Activated CD8-positive, alpha-beta T cell treated with anti-CD3 and anti-CD28 coated beads for 36 hours (primary cell): ENCODE measurements around the gene KRTAP1-1. TPM values are rescaled to one million over a fixed set of nuclear protein-coding genes. Genes with fewer than 3 reads are reported as not detected.

Experiments used
- ATAC-seq: fragments of 200-7000 bp; cut with Tn5 transposase; one replicate; pipeline ENCODE4 v1.10.0; 2021; ENCODE audit warnings: mild to moderate bottlenecking, moderate library complexity
- CTCF ChIA-PET: fragments of 350-600 bp; sonication (Branson Sonifier 250); formaldehyde crosslinking; loops from one replicate; lab custom pipeline; 2021; ENCODE audit warnings: antibody characterized with exemption; lab: Charles Lee
- POLR2A ChIA-PET: fragments of 350-600 bp; sonication (Branson Sonifier 250); formaldehyde crosslinking; loops from one replicate; lab custom pipeline; 2021; ENCODE audit warnings: antibody characterized with exemption; lab: Charles Lee
- DNase-seq: peaks from one replicate; pipeline ENCODE4 v3.0.0-alpha.2; 2020
- H3K27ac Mint-ChIP-seq: one replicate; pipeline ENCODE4 v1.8.0; 2021; ENCODE audit warnings: mild to moderate bottlenecking, mixed read lengths
- H3K27me3 Mint-ChIP-seq: one replicate; pipeline ENCODE4 v1.8.0; 2021; ENCODE audit warnings: mixed read lengths
- H3K36me3 Mint-ChIP-seq: one replicate; pipeline ENCODE4 v1.8.0; 2021; ENCODE audit warnings: low read depth, mixed read lengths
- H3K4me1 Mint-ChIP-seq: one replicate; pipeline ENCODE4 v1.8.0; 2021; ENCODE audit warnings: low read depth, mixed read lengths
- H3K4me3 Mint-ChIP-seq: one replicate; pipeline ENCODE4 v1.8.0; 2021; ENCODE audit warnings: mild to moderate bottlenecking, moderate library complexity, mixed read lengths
- H3K9me3 Mint-ChIP-seq: one replicate; pipeline ENCODE4 v1.8.0; 2021; ENCODE audit warnings: mixed read lengths
- intact Hi-C: fragments of 100-400 bp; cut with micrococcal nuclease; formaldehyde crosslinking; loops from one replicate; pipeline ENCODE4 v1.10.0; 2022
- total RNA-seq, 2 experiments: library from RNA; stranded (reverse); gene quantifications; one replicate each; pipeline ENCODE4 v1.2.3, GENCODE V29; 2021
- TF ChIP-seq, protein P1 (sequence below): fragments of 200-600 bp; IDR thresholded peaks from one replicate; pipeline ENCODE4 v1.8.0; 2022; ENCODE audit warnings: antibody characterized with exemption, mild to moderate bottlenecking

Gene KRTAP1-1
- total RNA-seq, 2 experiments from 2014 or later: not detected

DNA sequence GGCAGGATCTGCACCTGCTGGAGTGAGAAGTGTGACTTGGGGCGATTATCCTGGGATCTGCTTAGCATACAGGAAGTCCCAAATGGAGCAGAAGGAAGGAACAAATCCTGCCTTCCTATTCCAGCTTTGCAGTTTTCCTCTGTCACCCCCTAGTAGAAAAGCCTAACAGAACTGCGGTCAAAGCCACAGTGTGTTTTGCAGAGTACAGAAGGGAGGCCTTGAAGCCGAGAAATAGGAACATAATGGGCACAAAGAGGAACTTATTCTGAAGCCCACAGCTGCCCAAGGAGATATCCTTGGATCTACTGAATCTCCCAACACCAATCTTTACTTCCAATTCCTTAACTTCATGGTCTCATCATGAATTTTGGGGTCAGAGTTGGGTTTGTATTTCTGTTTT, 22.7 kb downstream of the KRTAP1-1 start:
- no peak for ATAC-seq
- ChIA-PET CTCF (no interaction called here), POLR2A (no interaction called here)
- DNase-seq: no peak
- Mint-ChIP-seq H3K4me3 (no peak overlapping the region), H3K9me3 (no peaks in the 10 kb centered on the region), H3K27me3 (no peaks in the 10 kb centered on the region), H3K27ac (no peak overlapping the region), H3K36me3 (no peaks in the 10 kb centered on the region), H3K4me1 (no peaks in the 10 kb centered on the region)
- TF ChIP-seq, protein P1, sequence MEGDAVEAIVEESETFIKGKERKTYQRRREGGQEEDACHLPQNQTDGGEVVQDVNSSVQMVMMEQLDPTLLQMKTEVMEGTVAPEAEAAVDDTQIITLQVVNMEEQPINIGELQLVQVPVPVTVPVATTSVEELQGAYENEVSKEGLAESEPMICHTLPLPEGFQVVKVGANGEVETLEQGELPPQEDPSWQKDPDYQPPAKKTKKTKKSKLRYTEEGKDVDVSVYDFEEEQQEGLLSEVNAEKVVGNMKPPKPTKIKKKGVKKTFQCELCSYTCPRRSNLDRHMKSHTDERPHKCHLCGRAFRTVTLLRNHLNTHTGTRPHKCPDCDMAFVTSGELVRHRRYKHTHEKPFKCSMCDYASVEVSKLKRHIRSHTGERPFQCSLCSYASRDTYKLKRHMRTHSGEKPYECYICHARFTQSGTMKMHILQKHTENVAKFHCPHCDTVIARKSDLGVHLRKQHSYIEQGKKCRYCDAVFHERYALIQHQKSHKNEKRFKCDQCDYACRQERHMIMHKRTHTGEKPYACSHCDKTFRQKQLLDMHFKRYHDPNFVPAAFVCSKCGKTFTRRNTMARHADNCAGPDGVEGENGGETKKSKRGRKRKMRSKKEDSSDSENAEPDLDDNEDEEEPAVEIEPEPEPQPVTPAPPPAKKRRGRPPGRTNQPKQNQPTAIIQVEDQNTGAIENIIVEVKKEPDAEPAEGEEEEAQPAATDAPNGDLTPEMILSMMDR: no peak
- intact Hi-C loops: no loop called here

DNA sequence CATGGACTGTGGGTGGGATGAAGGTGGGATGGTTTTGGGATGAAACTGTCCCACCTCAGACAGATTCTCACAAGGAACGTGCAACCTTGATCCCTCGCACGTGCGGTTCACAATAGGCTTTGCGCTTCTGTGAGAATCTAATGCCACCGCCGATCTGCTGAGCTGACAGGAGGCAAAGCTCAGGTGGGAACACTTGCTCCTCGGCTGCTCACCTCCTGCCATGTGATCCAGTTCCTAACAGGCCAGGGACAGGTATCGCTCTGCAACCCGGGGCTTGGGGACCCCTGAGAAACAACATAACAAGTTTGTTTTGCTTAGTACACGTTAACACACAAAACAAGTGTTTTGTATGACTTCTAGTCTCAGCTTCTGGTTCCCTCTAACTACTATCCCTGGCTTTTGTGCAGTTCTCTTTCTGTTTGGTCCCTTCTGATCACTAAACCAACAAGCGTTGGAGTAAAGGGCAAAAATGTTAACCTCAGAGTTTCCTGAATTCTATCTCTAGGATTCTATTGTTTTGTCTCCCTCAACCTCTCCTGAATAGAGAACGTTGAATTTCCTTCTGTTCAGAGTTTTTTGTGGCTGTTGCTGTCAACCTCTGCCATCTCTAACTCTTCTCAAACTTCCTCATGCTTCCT, 24.6 kb downstream of the KRTAP1-1 start:
- CTCF ChIA-PET: no interaction called here
- Mint-ChIP-seq H3K4me3 (no peak overlapping the region), H3K27me3 (no peaks in the 10 kb centered on the region), H3K36me3 (no peaks in the 10 kb centered on the region), H3K27ac (no peak overlapping the region), H3K4me1 (no peaks in the 10 kb centered on the region), H3K9me3 (no peaks in the 10 kb centered on the region)
- POLR2A ChIA-PET: no interaction called here
- TF ChIP-seq, protein P1: no peak
- ATAC-seq (no peak), DNase-seq (no peak)
- intact Hi-C loops: no loop called here

DNA sequence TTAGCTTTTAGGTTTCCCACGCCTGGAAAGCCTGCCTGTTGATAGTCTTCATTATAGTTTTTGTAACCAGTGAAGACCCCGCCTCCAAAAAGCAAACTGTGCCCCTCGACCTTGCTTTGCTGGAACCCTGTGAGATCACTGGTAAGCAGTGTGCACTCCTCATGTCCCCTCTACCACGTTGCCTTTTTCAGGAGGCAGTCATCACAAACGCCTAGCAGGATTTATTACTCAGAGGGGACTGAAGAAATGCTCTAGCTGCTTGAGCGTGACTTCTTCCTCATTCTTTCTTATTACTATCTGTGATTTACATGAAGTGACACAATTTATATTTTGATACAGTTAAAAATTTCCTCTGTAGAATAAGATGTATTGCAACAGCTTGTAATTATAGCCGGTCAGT, 25.8 kb downstream of the KRTAP1-1 start:
- ATAC-seq: no peak
- ChIA-PET CTCF (no interaction called here), POLR2A (interaction anchor here (0.6 to 0.8 kb wide), 2 partner anchors 11 to 23 kb away, joined by 3 read pairs; no protein-coding TSS in a partner anchor)
- Mint-ChIP-seq H3K36me3 (no peaks in the 10 kb centered on the region), H3K4me1 (no peaks in the 10 kb centered on the region), H3K4me3 (no peak overlapping the region), H3K27ac (no peak overlapping the region), H3K27me3 (no peaks in the 10 kb centered on the region), H3K9me3 (no peaks in the 10 kb centered on the region)
- intact Hi-C loops: no loop called here
- TF ChIP-seq, protein P1: no peak
- no peak for DNase-seq

DNA sequence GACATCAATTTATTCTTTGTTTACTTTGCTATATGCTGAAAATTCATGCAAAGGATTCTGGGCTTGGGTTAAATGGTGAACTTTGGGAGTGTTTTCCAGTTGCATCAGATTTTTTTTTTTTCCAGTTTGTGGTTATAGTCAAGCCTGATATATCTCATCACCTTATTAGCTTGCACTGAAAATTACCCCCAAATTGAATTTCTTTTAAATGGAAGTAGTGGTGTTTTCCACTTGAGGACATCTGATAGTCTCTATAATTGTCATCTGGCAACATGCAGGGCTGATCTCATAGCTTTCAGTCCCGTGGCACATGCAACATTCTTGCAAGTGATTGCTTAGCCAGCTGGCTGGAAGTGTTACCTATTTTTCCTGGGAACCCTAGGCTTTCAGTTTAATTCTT, 27.6 kb downstream of the KRTAP1-1 start:
- intact Hi-C loops: no loop called here
- no peaks in the 10 kb centered on the region for H3K36me3 Mint-ChIP-seq
- no peak overlapping the region for H3K27ac Mint-ChIP-seq
- ChIA-PET CTCF (interaction anchor here (0.9 kb wide), 1 partner anchor 147 kb away, joined by 3 read pairs; the partner anchor contains the start of gene KRT12), POLR2A (interaction anchor here (0.5 kb wide), 1 partner anchor 85 kb away, joined by 3 read pairs; no protein-coding TSS in a partner anchor)
- ATAC-seq: no peak
- no peak for DNase-seq
- H3K4me1 Mint-ChIP-seq: no peaks in the 10 kb centered on the region
- no peaks in the 10 kb centered on the region for H3K9me3 Mint-ChIP-seq
- H3K27me3 Mint-ChIP-seq: no peaks in the 10 kb centered on the region
- TF ChIP-seq, protein P1: no peak
- no peak overlapping the region for H3K4me3 Mint-ChIP-seq

DNA sequence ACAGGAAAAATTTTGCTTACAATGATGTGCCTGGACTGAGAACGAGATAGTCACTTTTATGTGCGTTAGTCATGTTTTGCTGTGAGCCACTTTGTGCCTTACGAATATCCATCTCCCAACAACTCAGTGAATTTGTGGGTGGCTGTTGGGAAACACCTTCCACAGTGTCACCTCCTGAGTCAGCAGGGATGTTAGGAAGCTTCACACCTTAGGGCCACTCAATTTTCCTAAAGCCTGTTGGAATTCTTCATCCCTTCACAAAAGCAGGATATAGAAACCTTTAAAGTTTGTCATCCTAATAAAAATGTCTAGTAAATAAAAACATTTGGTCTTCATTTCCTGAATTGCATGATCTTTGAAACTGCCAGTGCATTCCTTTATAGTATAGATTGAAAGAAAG, 28.1 kb downstream of the KRTAP1-1 start:
- no peaks in the 10 kb centered on the region for H3K27me3 Mint-ChIP-seq
- CTCF ChIA-PET: no interaction called here

More for the DNA sequence above, 28.1 kb downstream of the KRTAP1-1 start:
- H3K9me3 Mint-ChIP-seq: no peaks in the 10 kb centered on the region
- H3K27ac Mint-ChIP-seq: no peak overlapping the region
- POLR2A ChIA-PET: interaction anchor here (0.5 kb wide), 1 partner anchor 84 kb away, joined by 3 read pairs; no protein-coding TSS in a partner anchor
- DNase-seq: no peak
- ATAC-seq: no peak
- TF ChIP-seq, protein P1: no peak
- no peak overlapping the region for H3K4me3 Mint-ChIP-seq
- no peaks in the 10 kb centered on the region for H3K36me3 Mint-ChIP-seq
- no peaks in the 10 kb centered on the region for H3K4me1 Mint-ChIP-seq
- intact Hi-C loops: no loop called here
